Measurements from ENCODE around the gene IQSEC3.

IQSEC3 gene

DNA sequence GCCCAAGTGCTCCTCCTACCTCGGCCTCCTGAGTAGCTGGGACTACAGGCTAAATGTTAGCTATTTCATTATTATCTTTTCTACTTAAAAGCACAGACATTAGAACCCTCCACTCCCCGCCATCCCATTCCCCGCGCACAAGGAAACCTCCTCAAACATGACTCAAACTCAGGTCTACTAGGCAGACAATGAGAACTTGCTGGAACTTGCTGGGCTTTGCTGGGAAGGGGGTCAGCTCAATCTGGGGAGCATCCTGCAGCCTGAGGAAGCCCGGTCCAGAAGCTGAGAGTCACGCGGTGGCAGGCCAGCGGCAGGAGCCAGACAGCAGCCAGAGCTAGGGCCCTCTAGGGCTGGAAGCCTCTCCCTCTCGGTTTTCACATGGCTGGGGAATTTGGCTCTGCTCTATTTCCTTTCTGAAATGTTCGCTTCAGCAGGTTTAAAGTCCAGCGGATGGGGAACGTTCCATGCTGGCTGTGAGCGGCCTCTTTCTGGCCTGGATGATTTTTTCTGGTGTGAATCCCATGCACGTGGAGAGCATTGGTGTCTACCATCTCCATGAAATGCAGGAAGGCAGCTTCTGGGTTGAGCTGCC is 78.9 kb downstream of the IQSEC3 start:
- H3K27me3 ChIP-seq (ENCODE audit: insufficient read depth, low read length), result peaks cover 6% of the 10 kb centered on the region
- no peak overlapping the region for H3K9ac ChIP-seq (ENCODE audit: low read depth, low read length)
- peaks cover 12% of the 10 kb centered on the region for H3K4me1 ChIP-seq (ENCODE audit: insufficient read depth, low read length)
- H3K9me3 ChIP-seq (ENCODE audit: insufficient read depth, low read depth, low read length), result no peaks in the 10 kb centered on the region
- no peak overlapping the region for H3K4me3 ChIP-seq (ENCODE audit: low read length)
- H3K36me3 ChIP-seq (ENCODE audit: insufficient read depth, low read length), result no peaks in the 10 kb centered on the region
- WGBS, result 72% methylated on average over 14 of the region's 14 CpGs
- no peak overlapping the region for H3K27ac ChIP-seq (ENCODE audit: low read depth, low read length)

DNA sequence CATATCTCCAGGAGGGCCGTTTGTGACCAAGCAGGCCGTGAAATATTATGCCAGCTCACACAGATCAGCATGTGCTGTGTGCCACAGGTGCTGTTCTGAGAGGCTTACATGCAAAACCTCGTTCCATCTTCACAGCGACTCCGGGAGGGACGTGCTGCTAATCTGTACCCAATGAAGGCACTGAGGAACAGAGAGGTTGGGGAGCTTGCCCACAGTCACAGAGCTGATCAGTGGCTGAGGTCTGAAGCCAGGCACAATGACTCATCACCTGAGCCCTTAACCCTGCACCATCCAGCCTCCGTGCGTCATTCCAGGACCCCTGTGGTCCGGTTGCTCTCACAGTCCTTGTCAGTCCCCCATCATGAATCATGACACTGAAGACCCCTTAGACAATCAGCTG is 80.7 kb downstream of the IQSEC3 start:
- WGBS, result 83% methylated on average over 9 of the region's 9 CpGs
- no peak overlapping the region for H3K4me3 ChIP-seq (ENCODE audit: low read length)
- no peaks in the 10 kb centered on the region for H3K9me3 ChIP-seq (ENCODE audit: insufficient read depth, low read depth, low read length)
- no peak overlapping the region for H3K27ac ChIP-seq (ENCODE audit: low read depth, low read length)
- H3K4me1 ChIP-seq (ENCODE audit: insufficient read depth, low read length), result peaks cover 6% of the 10 kb centered on the region
- no peaks in the 10 kb centered on the region for H3K36me3 ChIP-seq (ENCODE audit: insufficient read depth, low read length)
- no peak overlapping the region for H3K9ac ChIP-seq (ENCODE audit: low read depth, low read length)
- no peaks in the 10 kb centered on the region for H3K27me3 ChIP-seq (ENCODE audit: insufficient read depth, low read length)

- Histone ChIP-seq H3K9ac (ENCODE audit: low read depth, low read length) (no peak overlapping the region), H3K4me3 (ENCODE audit: low read length) (no peak overlapping the region), H3K27me3 (ENCODE audit: insufficient read depth, low read length) (no peaks in the 10 kb centered on the region), H3K4me1 (ENCODE audit: insufficient read depth, low read length) (peaks cover 2% of the 10 kb centered on the region), H3K9me3 (ENCODE audit: insufficient read depth, low read depth, low read length) (no peaks in the 10 kb centered on the region), H3K36me3 (ENCODE audit: insufficient read depth, low read length) (no peaks in the 10 kb centered on the region), H3K27ac (ENCODE audit: low read depth, low read length) (no peak overlapping the region)
- WGBS, result 88% methylated on average over 18 of the region's 18 CpGs
Measured at GRCh38 chr12:148676-149416, 82.3 kb downstream of the IQSEC3 start.

GRCh38 chr12:151579-151978 is 85.0 kb downstream of the IQSEC3 start:
- whole genome bisulfite sequencing, result 58% methylated on average over 3 of the region's 5 CpGs
- Histone ChIP-seq H3K27me3 (ENCODE audit: insufficient read depth, low read length) (no peaks in the 10 kb centered on the region), H3K27ac (ENCODE audit: low read depth, low read length) (no peak overlapping the region), H3K4me3 (ENCODE audit: low read length) (no peak overlapping the region), H3K36me3 (ENCODE audit: insufficient read depth, low read length) (no peaks in the 10 kb centered on the region), H3K9ac (ENCODE audit: low read depth, low read length) (no peak overlapping the region), H3K9me3 (ENCODE audit: insufficient read depth, low read depth, low read length) (no peaks in the 10 kb centered on the region), H3K4me1 (ENCODE audit: insufficient read depth, low read length) (peaks cover 2% of the 10 kb centered on the region)

DNA sequence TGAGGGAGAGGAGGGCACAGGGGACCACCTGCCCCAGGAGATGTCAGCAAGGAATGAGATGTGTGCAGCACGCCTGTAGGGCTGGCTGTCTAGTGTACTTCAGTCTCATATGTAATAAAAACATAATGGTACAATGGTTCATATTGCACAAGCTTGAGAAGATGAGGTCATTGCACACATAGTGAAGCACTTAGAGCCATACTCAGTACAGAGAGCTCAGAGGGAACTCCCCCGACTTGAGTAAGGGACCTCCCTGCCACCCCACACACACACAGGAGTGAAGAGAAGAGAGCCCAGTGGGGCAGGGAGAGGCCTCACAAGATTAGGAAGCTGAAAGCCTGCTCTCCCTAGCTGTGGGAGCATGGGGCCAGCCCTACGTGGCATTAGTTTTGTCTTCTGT is 85.9 kb downstream of the IQSEC3 start:
- Histone ChIP-seq H3K9ac (ENCODE audit: low read depth, low read length) (no peak overlapping the region), H3K4me3 (ENCODE audit: low read length) (no peak overlapping the region), H3K4me1 (ENCODE audit: insufficient read depth, low read length) (peaks cover 2% of the 10 kb centered on the region), H3K27me3 (ENCODE audit: insufficient read depth, low read length) (no peaks in the 10 kb centered on the region), H3K9me3 (ENCODE audit: insufficient read depth, low read depth, low read length) (no peaks in the 10 kb centered on the region), H3K36me3 (ENCODE audit: insufficient read depth, low read length) (no peaks in the 10 kb centered on the region), H3K27ac (ENCODE audit: low read depth, low read length) (no peak overlapping the region)
- 61% methylated on average over 2 of the region's 3 CpGs for WGBS

- H3K27me3 ChIP-seq (ENCODE audit: insufficient read depth, low read length), result no peaks in the 10 kb centered on the region
- H3K9ac ChIP-seq (ENCODE audit: low read depth, low read length), result no peak overlapping the region
- H3K4me1 ChIP-seq (ENCODE audit: insufficient read depth, low read length), result peaks cover 2% of the 10 kb centered on the region; the same call in 1 of the 2 replicates
- H3K4me3 ChIP-seq (ENCODE audit: low read length), result no peak overlapping the region; the same call in 1 of the 2 replicates
- H3K36me3 ChIP-seq (ENCODE audit: insufficient read depth, low read length), result no peaks in the 10 kb centered on the region
- no peaks in the 10 kb centered on the region for H3K9me3 ChIP-seq (ENCODE audit: insufficient read depth, low read depth, low read length)
- WGBS, result 10% methylated on average over 11 of the region's 11 CpGs
- H3K27ac ChIP-seq (ENCODE audit: low read depth, low read length), result no peak overlapping the region
Measured at GRCh38 chr12:153080-153746, 86.6 kb downstream of the IQSEC3 start.

GRCh38 chr12:154058-154457 is 87.5 kb downstream of the IQSEC3 start:
- Histone ChIP-seq H3K9ac (ENCODE audit: low read depth, low read length) (no peak overlapping the region), H3K9me3 (ENCODE audit: insufficient read depth, low read depth, low read length) (no peaks in the 10 kb centered on the region), H3K27me3 (ENCODE audit: insufficient read depth, low read length) (no peaks in the 10 kb centered on the region), H3K4me1 (ENCODE audit: insufficient read depth, low read length) (peaks cover 2% of the 10 kb centered on the region; the same call in 1 of the 2 replicates), H3K36me3 (ENCODE audit: insufficient read depth, low read length) (no peaks in the 10 kb centered on the region), H3K4me3 (ENCODE audit: low read length) (no peak overlapping the region), H3K27ac (ENCODE audit: low read depth, low read length) (no peak overlapping the region)
- 92% methylated on average over 12 of the region's 12 CpGs for WGBS

- Histone ChIP-seq H3K27me3 (ENCODE audit: insufficient read depth, low read length) (no peaks in the 10 kb centered on the region), H3K9me3 (ENCODE audit: insufficient read depth, low read depth, low read length) (no peaks in the 10 kb centered on the region), H3K4me3 (ENCODE audit: low read length) (no peak overlapping the region), H3K9ac (ENCODE audit: low read depth, low read length) (no peak overlapping the region), H3K4me1 (ENCODE audit: insufficient read depth, low read length) (peaks cover 2% of the 10 kb centered on the region; the same call in 1 of the 2 replicates), H3K27ac (ENCODE audit: low read depth, low read length) (no peak overlapping the region), H3K36me3 (ENCODE audit: insufficient read depth, low read length) (no peaks in the 10 kb centered on the region)
- 87% methylated on average over 9 of the region's 9 CpGs for WGBS
Measured at GRCh38 chr12:155006-155405, 88.4 kb downstream of the IQSEC3 start.

GRCh38 chr12:155646-156045 is 89.1 kb downstream of the IQSEC3 start:
- no peak overlapping the region for H3K4me3 ChIP-seq (ENCODE audit: low read length)
- H3K9ac ChIP-seq (ENCODE audit: low read depth, low read length), result no peak overlapping the region
- WGBS, result 92% methylated on average over 8 of the region's 8 CpGs
- H3K36me3 ChIP-seq (ENCODE audit: insufficient read depth, low read length), result no peaks in the 10 kb centered on the region
- H3K4me1 ChIP-seq (ENCODE audit: insufficient read depth, low read length), result peaks cover 2% of the 10 kb centered on the region; the same call in 1 of the 2 replicates
- H3K9me3 ChIP-seq (ENCODE audit: insufficient read depth, low read depth, low read length), result no peaks in the 10 kb centered on the region
- H3K27me3 ChIP-seq (ENCODE audit: insufficient read depth, low read length), result no peaks in the 10 kb centered on the region
- H3K27ac ChIP-seq (ENCODE audit: low read depth, low read length), result no peak overlapping the region

- Histone ChIP-seq H3K4me1 (ENCODE audit: insufficient read depth, low read length) (no peaks in the 10 kb centered on the region), H3K27ac (ENCODE audit: low read depth, low read length) (no peak overlapping the region), H3K4me3 (ENCODE audit: low read length) (no peak overlapping the region), H3K27me3 (ENCODE audit: insufficient read depth, low read length) (no peaks in the 10 kb centered on the region), H3K9me3 (ENCODE audit: insufficient read depth, low read depth, low read length) (no peaks in the 10 kb centered on the region), H3K9ac (ENCODE audit: low read depth, low read length) (no peak overlapping the region), H3K36me3 (ENCODE audit: insufficient read depth, low read length) (no peaks in the 10 kb centered on the region)
- 88% methylated on average over 13 of the region's 13 CpGs for WGBS
Measured at GRCh38 chr12:156945-157344, 90.4 kb downstream of the IQSEC3 start.

GRCh38 chr12:157644-158043 is 91.1 kb downstream of the IQSEC3 start:
- Histone ChIP-seq H3K27me3 (ENCODE audit: insufficient read depth, low read length) (no peaks in the 10 kb centered on the region), H3K9me3 (ENCODE audit: insufficient read depth, low read depth, low read length) (no peaks in the 10 kb centered on the region), H3K4me3 (ENCODE audit: low read length) (no peak overlapping the region), H3K27ac (ENCODE audit: low read depth, low read length) (no peak overlapping the region), H3K9ac (ENCODE audit: low read depth, low read length) (no peak overlapping the region), H3K36me3 (ENCODE audit: insufficient read depth, low read length) (no peaks in the 10 kb centered on the region), H3K4me1 (ENCODE audit: insufficient read depth, low read length) (no peaks in the 10 kb centered on the region)
- 91% methylated on average over 12 of the region's 12 CpGs for WGBS

Measured in HUES64 (cell line).